WTC11 (cell line): ENCODE data around the gene NNMT.

ENCODE experiments used
- ATF3 ChIP-seq: sonication (generic); formaldehyde crosslinking; conservative IDR thresholded peaks from 2 replicates; pipeline ENCODE4 v1.8.1; 2022; ENCODE audit warnings: mild to moderate bottlenecking, missing genetic modification reagents
- CTCF ChIP-seq: fragments of 200-600 bp; IDR thresholded peaks from 2 replicates; pipeline ENCODE4 v1.8.0; 2022; ENCODE audit warnings: antibody characterized with exemption
- GABPB1 ChIP-seq: sonication (generic); formaldehyde crosslinking; IDR thresholded peaks from 2 replicates; pipeline ENCODE4 v1.8.1; 2023; ENCODE audit warnings: mild to moderate bottlenecking, missing genetic modification reagents
- MAX ChIP-seq: sonication (generic); formaldehyde crosslinking; IDR thresholded peaks from 2 replicates; pipeline ENCODE4 v1.8.0; 2022; ENCODE audit warnings: mild to moderate bottlenecking, missing genetic modification reagents
- PREB ChIP-seq: sonication (generic); formaldehyde crosslinking; IDR thresholded peaks from 2 replicates; pipeline ENCODE4 v1.8.1; 2022; ENCODE audit warnings: mild to moderate bottlenecking, missing genetic modification reagents, moderate library complexity, borderline replicate concordance
- ZNF219 ChIP-seq: sonication (generic); formaldehyde crosslinking; IDR thresholded peaks from 2 replicates; pipeline ENCODE4 v1.8.0; 2023; ENCODE audit warnings: missing genetic modification reagents, mild to moderate bottlenecking, borderline replicate concordance

GRCh38 chr11:114281388-114281956 is 14.7 kb upstream of the NNMT start:
- TF ChIP-seq CTCF (no peak), PREB (CRISPR knock-in tag) (no peak), ATF3 (no peak), ZNF219 (CRISPR knock-in tag) (no peak), GABPB1 (no peak), MAX (CRISPR knock-in tag) (no peak)
